ENCODE results near the gene SYCP3.

DNA sequence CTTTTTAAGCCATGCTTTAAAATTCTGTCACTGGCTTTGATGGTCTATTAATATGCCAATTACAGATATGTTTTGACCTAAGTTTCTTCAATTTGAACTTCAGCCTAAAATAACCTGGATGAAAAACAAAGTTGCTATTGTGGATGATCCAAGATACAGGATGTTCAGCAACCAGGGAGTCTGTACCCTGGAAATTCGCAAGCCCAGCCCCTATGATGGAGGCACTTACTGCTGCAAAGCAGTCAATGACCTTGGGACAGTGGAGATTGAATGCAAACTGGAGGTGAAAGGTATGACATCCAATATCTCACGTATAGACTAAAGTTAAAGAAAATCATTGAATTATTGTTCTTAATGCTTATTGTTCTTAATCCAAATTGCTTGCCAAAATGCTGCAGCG lies 59.0 kb downstream of the SYCP3 start:
- TF ChIP-seq TEAD4 (IDR thresholded peaks at IDR 0.05; ENCODE audit: borderline replicate concordance, insufficient read depth), result no peak
- TF ChIP-seq FOXM1 (IDR thresholded peaks at IDR 0.05; ENCODE audit: low read depth), result no peak

Measured in SK-N-SH (cell line).